NCI-H1048 (cell line): ENCODE measurements around the gene HOXD11.

Experiments
- DNase-seq: peaks from one replicate; lab custom pipeline; 2025; lab: John Stamatoyannopoulos, UW

The HOXD11 gene

GRCh38 chr2:176149481-176149938 is 42.4 kb downstream of the HOXD11 start:
- no peak for DNase-seq

GRCh38 chr2:176149939-176150583 is 43.0 kb downstream of the HOXD11 start:
- DNase-seq: no peak

GRCh38 chr2:176150584-176151441 is 43.7 kb downstream of the HOXD11 start:
- DNase-seq: no peak

DNA sequence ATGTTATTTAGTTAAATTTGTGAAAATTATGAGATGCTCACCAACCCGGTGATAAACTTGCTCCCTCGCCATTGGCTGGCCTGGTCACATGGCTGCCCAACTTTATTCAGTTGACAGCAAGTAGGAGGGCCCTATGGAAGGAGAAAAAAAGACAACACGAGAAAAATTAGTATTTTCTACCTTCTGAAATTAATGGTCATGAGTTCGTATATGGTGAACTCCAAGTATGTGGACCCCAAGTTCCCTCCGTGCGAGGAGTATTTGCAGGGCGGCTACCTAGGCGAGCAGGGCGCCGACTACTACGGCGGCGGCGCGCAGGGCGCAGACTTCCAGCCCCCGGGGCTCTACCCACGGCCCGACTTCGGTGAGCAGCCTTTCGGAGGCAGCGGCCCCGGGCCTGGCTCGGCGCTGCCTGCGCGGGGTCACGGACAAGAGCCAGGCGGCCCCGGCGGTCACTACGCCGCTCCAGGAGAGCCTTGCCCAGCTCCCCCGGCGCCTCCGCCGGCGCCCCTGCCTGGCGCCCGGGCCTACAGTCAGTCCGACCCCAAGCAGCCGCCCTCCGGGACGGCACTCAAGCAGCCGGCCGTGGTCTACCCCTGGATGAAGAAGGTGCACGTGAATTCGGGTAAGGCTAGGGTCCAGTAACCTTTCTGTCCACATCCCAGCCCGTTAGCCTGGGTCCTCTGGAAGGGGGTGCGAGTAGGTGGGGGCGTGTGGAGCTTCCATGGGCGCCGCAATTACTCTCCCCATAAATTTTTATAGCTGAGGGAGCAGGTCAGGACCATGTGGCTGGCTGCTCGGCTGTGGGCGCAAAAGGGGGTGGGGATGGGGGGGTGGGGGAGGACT is 44.6 kb downstream of the HOXD11 start, which contains the start of gene HOXD4:
HOXD4 (plus strand) TSS at position 109 of the 846 bp plus-strand sequence; CDS start at position 193, 84 bp downstream.
- DNase-seq: no peak

DNA sequence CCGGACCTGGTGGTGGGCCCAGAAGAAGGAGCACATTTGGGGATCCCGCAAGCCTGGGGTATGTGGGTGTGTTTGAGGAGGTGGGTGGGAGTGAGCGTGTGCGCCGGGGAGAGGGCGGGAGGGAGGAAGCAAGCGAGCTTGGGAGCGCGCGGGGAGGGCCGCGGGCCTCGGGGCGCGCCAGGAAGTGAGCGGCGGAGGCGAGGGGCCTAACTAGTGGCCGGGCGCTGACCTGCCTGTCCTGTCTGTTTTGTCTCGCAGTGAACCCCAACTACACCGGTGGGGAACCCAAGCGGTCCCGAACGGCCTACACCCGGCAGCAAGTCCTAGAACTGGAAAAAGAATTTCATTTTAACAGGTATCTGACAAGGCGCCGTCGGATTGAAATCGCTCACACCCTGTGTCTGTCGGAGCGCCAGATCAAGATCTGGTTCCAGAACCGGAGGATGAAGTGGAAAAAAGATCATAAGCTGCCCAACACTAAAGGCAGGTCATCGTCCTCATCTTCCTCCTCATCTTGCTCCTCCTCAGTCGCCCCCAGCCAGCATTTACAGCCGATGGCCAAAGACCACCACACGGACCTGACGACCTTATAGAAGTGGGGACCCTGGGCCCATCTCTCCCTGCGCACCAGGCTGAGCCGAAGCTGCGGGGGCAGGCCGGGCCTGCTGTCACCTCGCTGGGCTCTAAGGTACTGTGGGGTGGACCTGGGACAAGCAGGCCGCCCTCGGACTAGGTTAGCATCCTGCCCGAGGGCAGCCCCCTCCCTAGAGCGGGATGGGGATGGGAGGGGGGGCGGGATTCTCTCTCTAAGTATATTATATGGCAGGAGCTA is 45.5 kb downstream of the HOXD11 start:
- no peak for DNase-seq

DNA sequence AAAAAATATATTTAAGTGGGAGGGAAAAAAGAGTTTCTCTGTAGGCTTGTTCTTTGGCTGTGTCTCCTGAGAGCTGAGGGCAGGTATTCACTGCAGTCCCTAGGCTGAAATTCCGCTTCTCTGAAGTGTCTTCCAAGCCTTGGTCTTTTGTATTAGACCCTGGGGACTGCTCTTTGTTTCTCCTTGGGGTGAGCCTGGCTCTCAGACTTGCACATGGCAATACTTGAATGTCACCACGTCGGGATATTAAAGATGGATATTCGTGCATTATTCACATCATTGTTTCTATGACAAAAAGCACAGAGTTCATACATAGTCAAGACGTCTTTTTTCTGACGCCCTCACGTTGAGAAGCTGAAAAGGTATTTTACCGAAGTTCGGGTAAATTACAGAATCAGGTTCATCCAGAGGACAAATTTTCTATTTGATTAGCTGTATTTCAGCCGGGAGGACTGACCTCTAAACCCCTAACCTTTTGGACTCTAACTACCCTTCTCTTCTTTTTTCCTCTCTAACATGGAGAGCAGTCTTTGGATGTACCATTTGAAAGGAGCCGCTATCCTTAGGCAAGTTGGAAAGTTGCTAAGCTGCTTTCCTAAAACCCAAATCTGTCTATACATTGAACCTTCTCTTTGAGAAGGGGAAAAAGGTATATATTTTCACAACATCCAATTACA is 47.6 kb downstream of the HOXD11 start:
- DNase-seq: no peak

DNA sequence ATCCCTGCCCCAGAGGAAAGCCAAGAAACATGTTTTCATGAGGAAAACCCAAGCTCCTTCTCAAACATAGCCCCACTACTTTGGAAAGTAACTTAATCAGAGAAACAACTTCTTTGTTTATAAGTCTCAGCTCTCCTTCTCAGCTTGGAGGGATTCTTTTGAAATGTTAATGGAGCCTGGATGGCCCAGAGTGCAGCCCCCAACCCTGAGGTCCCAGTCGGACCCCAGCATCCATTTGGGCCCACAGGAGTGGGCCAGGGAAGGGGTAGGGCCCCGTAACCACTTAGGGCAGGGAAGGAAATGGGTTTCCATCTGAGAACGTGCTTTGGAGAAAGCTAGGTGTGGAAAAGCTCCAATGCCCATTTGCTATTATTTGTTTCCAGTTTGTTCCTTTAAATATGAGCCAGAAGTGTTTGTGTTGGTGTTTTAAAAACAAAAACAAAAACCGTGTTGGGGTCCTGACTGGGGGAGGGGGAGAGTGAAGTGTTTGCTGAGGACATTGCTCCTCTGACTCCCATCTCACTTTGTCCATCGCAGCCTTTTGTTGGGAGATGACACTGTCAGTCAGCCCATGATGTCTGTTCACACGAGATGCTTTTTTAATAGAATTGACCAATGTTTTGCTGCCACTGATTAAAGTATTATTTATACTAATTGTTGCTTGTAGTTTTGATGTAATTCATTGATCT is 48.4 kb downstream of the HOXD11 start:
- no peak for DNase-seq

GRCh38 chr2:176156301-176156806 is 49.3 kb downstream of the HOXD11 start:
- DNase-seq: no peak

- DNase-seq: no peak
These were observed 49.9 kb downstream of the HOXD11 start, which contains the start of gene HOXD3 for GRCh38 chr2:176156807-176157498. Gene HOXD3, plus strand, starts transcription at chr2:176157307. Its CDS starts 11,808 bp downstream, at chr2:176169115.

DNA sequence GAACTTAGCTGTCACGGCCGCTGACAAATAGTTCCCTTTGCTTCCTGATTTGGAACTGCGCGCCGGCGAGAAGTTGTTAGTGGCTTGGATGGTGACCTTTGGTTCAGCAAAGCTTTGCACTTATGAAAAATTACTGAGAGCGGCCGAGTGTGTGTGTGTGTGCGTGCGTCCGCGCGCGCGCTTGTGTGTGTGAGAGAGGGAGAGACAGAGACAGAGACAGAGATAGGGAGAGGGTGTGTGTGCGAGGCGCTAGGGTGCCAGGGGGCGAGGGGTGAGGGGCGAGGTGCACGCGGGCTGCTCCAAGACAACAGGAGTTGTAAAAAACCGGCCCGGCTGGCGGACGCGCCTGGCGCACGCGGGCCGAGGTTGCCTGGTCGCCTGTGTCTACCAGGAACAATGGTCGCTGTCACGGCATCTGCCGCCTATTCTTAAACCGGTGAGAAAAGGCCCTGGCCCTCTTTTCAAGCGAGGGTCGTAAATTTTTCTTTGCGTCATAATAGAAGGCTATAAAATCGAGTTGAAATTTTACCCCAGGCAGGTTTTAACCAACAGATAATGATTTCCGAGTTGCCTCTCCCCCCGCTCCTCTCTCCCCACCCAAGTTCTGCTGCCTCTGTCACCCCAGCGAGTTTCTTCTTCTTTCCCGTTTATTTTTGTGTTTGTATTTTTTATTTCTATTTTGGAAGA is 50.6 kb downstream of the HOXD11 start:
- peak; percentile 36 for DNase-seq

DNA sequence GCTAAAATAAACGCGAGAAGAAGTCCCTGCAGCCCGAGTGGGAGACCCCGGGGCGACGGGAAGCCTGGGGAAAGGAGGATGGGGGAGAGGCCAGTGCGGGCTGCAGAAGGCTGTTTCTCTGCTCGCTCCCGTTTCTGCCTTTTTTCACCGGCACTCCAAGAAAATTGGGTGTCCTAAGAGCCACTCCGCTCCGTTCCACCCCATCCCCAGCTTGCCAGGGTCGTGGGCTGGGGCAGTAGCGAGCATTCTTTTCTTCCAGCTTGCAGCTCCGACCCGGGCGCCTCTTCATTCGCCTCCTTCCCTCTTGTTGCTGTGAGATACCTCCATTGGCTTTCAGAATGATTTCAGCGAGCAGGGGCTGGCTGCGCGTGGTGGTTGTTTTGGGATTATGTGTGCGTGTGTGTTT is 51.1 kb downstream of the HOXD11 start:
- DNase-seq: no peak

- DNase-seq: no peak
These were observed 52.0 kb downstream of the HOXD11 start for GRCh38 chr2:176158855-176159662.
